K562 (cell line): ENCODE measurements around the gene EPB41L4B. TPM values are rescaled to one million over a fixed set of nuclear protein-coding genes. Genes with fewer than 3 reads are reported as not detected.

ENCODE experiments used
- BCOR ChIP-seq: fragments of 450-650 bp; IDR thresholded peaks from 2 replicates; pipeline ENCODE4 v1.6.1; 2016
- CBFA2T2 ChIP-seq: fragments of 450-650 bp; conservative IDR thresholded peaks from 2 replicates; pipeline ENCODE4 v1.6.1; 2017; ENCODE audit warnings: mild to moderate bottlenecking
- CHD1 ChIP-seq: fragments of 200-600 bp; sonication (generic); IDR thresholded peaks from one replicate; pipeline ENCODE4 v1.6.1; 2012; ENCODE audit warnings: mild to moderate bottlenecking, moderate library complexity, low read length, inconsistent platforms
- DNMT1 ChIP-seq: fragments of 450-650 bp; IDR thresholded peaks from 2 replicates; pipeline ENCODE4 v1.6.1; 2016; ENCODE audit warnings: antibody characterized with exemption, mild to moderate bottlenecking
- EP300 ChIP-seq: IDR thresholded peaks from 2 replicates; pipeline ENCODE4 v1.6.1; 2012; ENCODE audit warnings: low read length, improper control_type of control experiment
- LARP7 ChIP-seq: fragments of 450-650 bp; IDR thresholded peaks from 2 replicates; pipeline ENCODE4 v1.6.1; 2016
- MYBL2 ChIP-seq, 2 experiments: fragments of 450-650 bp in 1 of 2; sonication (generic) in 1 of 2; formaldehyde crosslinking in 1 of 2; IDR thresholded peaks; 2 replicates each; pipeline versions ENCODE4 v1.6.1 to v1.8.1; 2017 to 2022; ENCODE audit warnings: borderline replicate concordance in 1 of 2, inconsistent platforms in 1 of 2, low read depth in 1 of 2, mild to moderate bottlenecking in 1 of 2, missing genetic modification reagents in 1 of 2, moderate library complexity in 1 of 2
- POLR2AphosphoS2 ChIP-seq: IDR thresholded peaks from 2 replicates; pipeline ENCODE4 v1.6.1; 2012; ENCODE audit warnings: low read length, improper control_type of control experiment
- PURB ChIP-seq: sonication (generic); formaldehyde crosslinking; IDR thresholded peaks from 2 replicates; pipeline ENCODE4 v1.9.0; 2021; ENCODE audit warnings: low read depth, mild to moderate bottlenecking, missing genetic modification reagents
- RUNX1 ChIP-seq: sonication (generic); IDR thresholded peaks from 2 replicates; pipeline ENCODE4 v1.6.1; 2016; ENCODE audit warnings: antibody characterized with exemption, low read depth
- TAF9B ChIP-seq: fragments of 450-650 bp; IDR thresholded peaks from 2 replicates; pipeline ENCODE4 v1.6.1; 2018; ENCODE audit warnings: mild to moderate bottlenecking; ENCODE audit not compliant: partially characterized antibody
- THRAP3 ChIP-seq: fragments of 450-650 bp; IDR thresholded peaks from 2 replicates; pipeline ENCODE4 v1.6.1; 2016; ENCODE audit warnings: mild to moderate bottlenecking, inconsistent platforms, borderline replicate concordance
- ZFP36 ChIP-seq: fragments of 150-350 bp; IDR thresholded peaks from 2 replicates; pipeline ENCODE4 v1.6.1; 2018; ENCODE audit warnings: low read length, low read depth; ENCODE audit not compliant: partially characterized antibody
- ZNF436 ChIP-seq: fragments of 250-450, 450-650 bp; sonication (Bioruptor Pico); formaldehyde crosslinking; IDR thresholded peaks from 2 replicates; pipeline ENCODE4 v1.7.0; 2020; ENCODE audit warnings: mild to moderate bottlenecking
- ZNF79 ChIP-seq: fragments of 250-450 bp; sonication (Bioruptor Pico); IDR thresholded peaks from 2 replicates; pipeline ENCODE4 v1.4.0; 2020; ENCODE audit warnings: low read depth, mild to moderate bottlenecking, moderate library complexity
- polyA plus RNA-seq, 8 experiments: library from polyadenylated mRNA; depleted of rRNA in 4 of 8; stranded (reverse) in 5 of 8; unstranded in 3 of 8; fragments of >200 nt; fragmentation: Nextera tagmentation in 2 of 8; fragmentation: Illumina TruSeq in 1 of 8; extraction: Ambion mirVana in 2 of 8; extraction: Trizol in 1 of 8; gene quantifications; 2 replicates each; pipeline versions ENCODE4 v1.2.1 to v1.2.3, GENCODE V29; 2011 to 2014; ENCODE audit warnings: inconsistent platforms in 1 of 8, missing spikeins in 1 of 8
- total RNA-seq, 7 experiments: library from RNA; depleted of rRNA in 6 of 7; stranded (reverse); fragments of >200 nt in 6 of 7; fragmentation: Illumina TruSeq in 2 of 7; extraction: Trizol in 2 of 7; gene quantifications; 2 replicates each; pipeline versions ENCODE4 v1.2.1 to v1.2.3, GENCODE V29; 2011 to 2021; ENCODE audit warnings: low replicate concordance in 1 of 7
- TF ChIP-seq, protein P1 (sequence below): fragments of 250-450 bp; sonication (Bioruptor Pico); IDR thresholded peaks from 2 replicates; pipeline ENCODE4 v1.9.0; 2021; ENCODE audit warnings: mild to moderate bottlenecking, inconsistent platforms

EPB41L4B gene
- total and polyA plus RNA-seq, 9 of the 15 experiments (the other 6 are each of a cell fraction or from before 2014, with no cell fraction given): 0.09 to 0.38 (median 0.21) TPM

DNA sequence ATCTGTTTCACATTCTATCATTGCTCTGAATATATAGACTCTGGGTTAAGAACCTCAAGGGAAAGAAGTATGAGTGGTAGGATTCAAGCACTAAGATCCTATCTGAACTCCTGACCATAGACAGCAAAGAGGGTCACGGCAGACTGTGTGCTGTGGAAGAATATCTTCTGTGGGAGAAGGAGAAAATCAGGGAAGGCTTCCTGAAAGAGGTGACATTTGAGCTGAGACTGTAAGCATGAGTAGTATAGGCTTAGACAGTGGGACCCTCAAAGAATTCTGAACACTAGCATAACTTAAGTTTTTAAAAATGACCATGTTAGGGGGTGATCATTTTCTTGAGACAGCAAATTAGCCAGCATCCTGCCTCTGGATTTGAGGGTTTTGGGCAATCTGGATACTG is 157.7 kb downstream of the EPB41L4B start (continued):
- TF ChIP-seq RUNX1 (no peak), LARP7 (no peak), TAF9B (no peak), ZNF436 (CRISPR knock-in tag) (0 out of 2 replicates have a peak, but pooled peaks have one; percentile 27), EP300 (no peak), CHD1 (no peak), ZFP36 (peak; percentile 97), POLR2AphosphoS2 (no peak), ZNF79 (CRISPR knock-in tag) (no peak), PURB (no peak), THRAP3 (no peak), BCOR (peak; percentile 69), MYBL2 (IDR thresholded peaks at IDR 0.05; ENCODE audit: low read depth) (no peak), MYBL2 (CRISPR knock-in tag; IDR thresholded peaks at IDR 0.05; ENCODE audit: borderline replicate concordance) (no peak), DNMT1 (no peak), CBFA2T2 (no peak)
- TF ChIP-seq, protein P1, sequence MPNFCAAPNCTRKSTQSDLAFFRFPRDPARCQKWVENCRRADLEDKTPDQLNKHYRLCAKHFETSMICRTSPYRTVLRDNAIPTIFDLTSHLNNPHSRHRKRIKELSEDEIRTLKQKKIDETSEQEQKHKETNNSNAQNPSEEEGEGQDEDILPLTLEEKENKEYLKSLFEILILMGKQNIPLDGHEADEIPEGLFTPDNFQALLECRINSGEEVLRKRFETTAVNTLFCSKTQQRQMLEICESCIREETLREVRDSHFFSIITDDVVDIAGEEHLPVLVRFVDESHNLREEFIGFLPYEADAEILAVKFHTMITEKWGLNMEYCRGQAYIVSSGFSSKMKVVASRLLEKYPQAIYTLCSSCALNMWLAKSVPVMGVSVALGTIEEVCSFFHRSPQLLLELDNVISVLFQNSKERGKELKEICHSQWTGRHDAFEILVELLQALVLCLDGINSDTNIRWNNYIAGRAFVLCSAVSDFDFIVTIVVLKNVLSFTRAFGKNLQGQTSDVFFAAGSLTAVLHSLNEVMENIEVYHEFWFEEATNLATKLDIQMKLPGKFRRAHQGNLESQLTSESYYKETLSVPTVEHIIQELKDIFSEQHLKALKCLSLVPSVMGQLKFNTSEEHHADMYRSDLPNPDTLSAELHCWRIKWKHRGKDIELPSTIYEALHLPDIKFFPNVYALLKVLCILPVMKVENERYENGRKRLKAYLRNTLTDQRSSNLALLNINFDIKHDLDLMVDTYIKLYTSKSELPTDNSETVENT: no peak
